HG03095 (cell line): Measurements from ENCODE around the gene ANO6.
"Not testable (repeated sequence)": the region's sequence is repeated elsewhere in the genome, so short reads cannot be mapped to it uniquely, and the experiment has no call there.

Experiments
- ATAC-seq: cut with Tn5 transposase; IDR thresholded peaks from one replicate; pipeline ENCODE4 v1.9.1; 2021; ENCODE audit warnings: moderate library complexity; ENCODE audit not compliant: unreplicated experiment

Gene ANO6

GRCh38 chr12:45304514-45305178, 88.8 kb downstream of the ANO6 start:
- ATAC-seq = no peak

DNA sequence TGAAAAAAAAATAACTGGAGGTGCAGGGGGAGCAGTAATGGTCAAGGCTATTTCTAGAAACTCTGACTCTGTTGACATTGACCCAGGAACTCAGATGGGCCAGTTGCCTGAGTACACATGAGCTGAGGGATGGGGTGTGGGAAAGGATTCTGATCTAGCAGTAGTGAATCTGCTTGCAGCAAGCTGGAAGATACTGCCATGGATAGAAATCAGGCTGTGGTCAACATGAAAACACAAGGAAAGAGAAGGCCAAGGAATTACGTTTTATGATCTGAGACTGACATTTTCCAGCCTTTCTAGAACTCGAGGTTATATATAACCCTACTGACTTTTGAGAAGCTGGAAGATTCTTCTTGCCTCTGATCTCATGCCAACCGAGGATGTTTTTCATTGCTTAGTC, 90.0 kb downstream of the ANO6 start:
- ATAC-seq = no peak

- ATAC-seq = no peak
These were observed 94.1 kb downstream of the ANO6 start for GRCh38 chr12:45309836-45310626.

- no peak for ATAC-seq
These were observed 94.7 kb downstream of the ANO6 start for GRCh38 chr12:45310627-45310968.

DNA sequence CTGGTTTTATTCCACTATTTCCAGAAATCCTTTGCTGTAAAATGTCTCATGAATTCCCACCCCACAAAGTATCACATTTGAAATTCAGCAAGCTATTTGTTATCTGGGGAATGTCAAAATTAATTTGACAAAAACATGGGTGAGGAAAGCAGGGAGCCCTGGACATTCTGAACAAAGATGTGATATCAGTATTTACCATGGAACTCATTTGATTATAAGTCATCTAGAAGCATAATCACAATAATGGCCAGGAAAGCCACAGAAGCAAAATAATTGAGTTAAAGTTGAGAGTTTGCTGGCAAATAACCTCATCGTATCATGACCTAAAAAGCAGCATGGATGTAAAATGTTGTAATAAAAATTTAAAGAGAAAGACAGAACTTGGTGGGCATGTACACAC, 96.1 kb downstream of the ANO6 start:
- no peak for ATAC-seq

- no peak for ATAC-seq
These were observed 98.9 kb downstream of the ANO6 start for GRCh38 chr12:45314770-45315169.

DNA sequence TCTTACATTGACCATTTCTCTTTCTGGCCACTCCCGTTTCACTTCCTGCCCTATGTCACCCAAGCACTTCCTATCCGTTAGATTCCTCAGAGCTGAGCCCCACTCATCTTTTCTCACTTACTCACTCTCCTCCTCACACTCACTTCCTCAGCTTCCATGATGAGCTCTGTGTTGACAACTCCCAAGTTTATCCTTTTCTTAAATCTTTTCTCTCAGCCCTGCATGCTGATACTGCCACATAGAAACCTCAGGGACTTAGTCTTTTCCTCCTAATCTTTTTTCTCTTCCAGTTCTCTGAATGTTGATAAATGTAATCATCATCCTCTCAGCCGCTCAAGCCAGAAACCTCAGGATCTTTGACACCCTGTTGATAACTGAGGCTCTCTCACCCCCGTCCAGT, 99.6 kb downstream of the ANO6 start:
- no peak for ATAC-seq

- not testable (repeated sequence) for ATAC-seq
These were observed 101.4 kb downstream of the ANO6 start for GRCh38 chr12:45317261-45317660.

DNA sequence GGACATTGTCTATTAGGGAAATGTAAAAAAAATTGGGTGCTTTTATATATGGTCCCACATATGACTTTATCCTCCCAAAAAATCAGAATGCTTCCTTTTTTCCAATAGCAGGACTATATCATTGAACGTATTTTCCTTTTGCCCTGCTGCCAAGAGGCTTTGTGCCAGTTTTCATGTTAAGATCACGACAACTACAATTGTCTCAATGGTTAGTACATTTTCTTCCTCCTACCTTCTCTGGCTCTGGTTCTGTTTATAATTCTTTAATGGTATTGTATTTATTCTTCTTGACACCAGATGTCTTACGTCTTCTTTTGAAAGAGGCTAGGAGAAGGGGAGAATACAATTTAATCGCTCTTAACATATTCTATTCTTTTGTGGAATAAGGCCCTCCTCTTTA, 106.9 kb downstream of the ANO6 start:
- ATAC-seq = no peak

GRCh38 chr12:45324391-45324790, 108.5 kb downstream of the ANO6 start:
- no peak for ATAC-seq

DNA sequence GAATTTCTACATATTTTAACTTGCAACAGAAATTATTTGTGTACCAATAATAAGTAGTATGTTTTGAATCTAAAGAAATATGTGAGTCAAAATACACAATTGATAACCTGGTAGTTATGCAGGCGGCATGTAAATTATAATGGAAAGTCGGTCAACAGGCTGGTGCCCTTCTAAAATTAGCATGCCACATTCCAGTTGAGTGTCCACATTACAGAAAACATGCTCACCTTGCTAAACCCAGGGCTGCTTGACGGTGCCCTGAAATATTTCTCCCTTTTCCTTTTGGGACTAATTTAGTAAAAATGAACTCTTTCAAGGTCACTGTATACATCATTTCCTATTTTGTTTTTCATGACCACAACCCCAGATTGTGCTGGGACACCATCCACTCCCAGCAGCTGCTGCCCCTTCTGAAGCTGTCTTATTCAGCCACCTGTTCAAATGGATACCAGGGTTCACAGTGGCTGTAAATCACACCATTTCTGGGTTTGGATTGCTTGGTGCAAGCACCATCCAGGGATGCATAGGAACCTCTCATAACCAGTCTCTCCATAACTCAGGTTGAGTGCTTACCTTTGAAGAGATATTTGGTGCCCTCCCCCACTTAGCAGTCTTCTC, 110.6 kb downstream of the ANO6 start:
- ATAC-seq = no peak

- no peak for ATAC-seq
These were observed 112.0 kb downstream of the ANO6 start for GRCh38 chr12:45327823-45328383.

DNA sequence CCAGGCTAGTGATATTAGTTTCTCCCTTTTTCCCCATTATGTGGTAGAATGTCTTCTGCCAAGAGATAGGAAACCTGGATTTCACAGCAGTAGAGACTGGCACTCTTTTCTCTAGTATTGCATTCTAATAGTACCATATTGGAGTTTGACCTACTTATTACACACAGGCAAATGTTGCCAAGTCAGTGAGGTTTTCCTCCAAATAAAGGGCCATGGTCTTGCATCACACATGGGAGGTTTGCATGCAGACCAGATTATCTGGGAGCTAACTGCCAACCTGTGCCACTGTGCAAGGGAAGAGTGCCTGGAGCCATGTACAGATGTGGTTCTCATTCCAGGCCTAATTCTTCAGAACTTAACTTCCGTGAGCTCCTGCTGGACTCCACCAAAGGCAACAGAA, 113.3 kb downstream of the ANO6 start:
- no peak for ATAC-seq

DNA sequence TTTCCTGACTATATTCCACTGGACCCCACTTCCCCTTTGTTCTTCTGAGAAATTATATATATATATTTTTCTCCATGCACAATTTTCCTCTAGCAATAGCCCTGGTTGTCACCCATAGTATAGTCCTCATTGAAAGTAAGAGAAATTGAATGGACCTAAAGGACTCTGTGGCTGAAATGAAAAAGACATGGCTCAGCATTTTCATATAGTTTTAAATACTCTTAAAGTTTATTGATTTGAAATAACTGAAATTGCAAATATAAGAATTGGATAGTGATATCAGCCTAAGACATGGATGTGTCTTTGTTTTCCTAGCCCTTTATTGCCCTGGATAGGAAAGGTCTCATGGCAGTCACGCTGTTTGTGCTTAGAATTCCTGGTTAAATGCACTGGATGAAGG, 113.8 kb downstream of the ANO6 start:
- ATAC-seq = no peak

GRCh38 chr12:45331552-45331951, 115.7 kb downstream of the ANO6 start:
- ATAC-seq = no peak

DNA sequence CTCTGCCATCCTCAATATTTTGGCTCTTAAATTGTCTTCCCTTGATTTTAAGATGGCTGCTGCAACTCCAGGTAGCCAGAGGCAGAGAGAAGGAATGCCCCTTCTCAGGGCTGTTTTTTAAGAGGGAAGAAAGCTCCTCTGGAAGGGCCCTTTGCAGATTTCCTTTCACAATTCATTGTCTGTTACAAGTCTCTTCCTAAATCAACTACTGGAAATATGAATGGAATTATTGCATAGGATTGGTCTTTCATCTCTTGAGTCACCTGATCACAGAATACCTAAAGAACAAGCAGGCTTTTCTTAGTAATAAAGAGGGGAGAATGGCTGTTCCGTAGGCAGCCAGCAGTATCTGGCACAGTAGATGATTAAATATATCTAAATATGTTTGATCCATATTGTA, 118.5 kb downstream of the ANO6 start:
- ATAC-seq = no peak

- no peak for ATAC-seq
These were observed 120.4 kb downstream of the ANO6 start for GRCh38 chr12:45336331-45336730.

DNA sequence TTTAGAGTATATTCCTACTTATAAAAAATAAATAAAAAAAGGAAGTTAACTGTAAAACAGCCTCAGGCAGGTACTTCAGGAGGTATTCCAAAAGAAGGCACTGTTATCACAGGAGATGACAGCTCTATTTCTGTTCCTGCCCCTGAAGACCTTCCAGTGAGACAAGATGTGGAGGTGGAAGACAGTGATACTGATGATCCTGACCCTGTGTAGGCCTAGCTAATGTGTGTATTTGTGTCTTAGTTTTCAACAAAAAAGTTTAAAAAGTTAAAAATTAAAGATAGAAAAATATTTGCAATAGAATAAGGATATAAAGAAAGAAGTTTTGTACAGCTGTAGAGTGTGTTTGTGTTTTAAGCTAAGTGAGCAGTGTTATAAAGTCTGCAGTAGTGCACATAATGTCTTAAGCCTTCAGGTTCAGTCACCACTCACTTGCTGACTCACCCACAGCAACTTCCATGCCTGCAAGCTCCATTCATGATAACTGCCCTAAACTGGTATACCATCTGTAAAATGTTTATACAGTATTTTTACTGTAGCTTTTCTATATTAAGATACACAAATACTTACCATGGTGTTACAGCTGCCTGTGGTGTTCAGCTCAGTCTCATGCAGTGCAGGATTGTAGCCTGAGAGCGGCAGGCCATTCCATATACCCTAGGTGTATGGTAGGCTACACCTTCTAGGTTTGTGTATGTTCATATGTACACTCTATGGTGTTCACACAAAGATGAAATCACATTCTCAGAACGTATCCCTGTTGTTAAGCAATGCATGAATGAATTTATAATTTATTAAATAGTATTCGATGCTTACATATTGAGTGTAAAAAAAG, 121.1 kb downstream of the ANO6 start:
- no peak for ATAC-seq

GRCh38 chr12:45337835-45338234, 121.9 kb downstream of the ANO6 start:
- ATAC-seq = no peak

- no peak for ATAC-seq
These were observed 122.4 kb downstream of the ANO6 start for GRCh38 chr12:45338272-45338671.

DNA sequence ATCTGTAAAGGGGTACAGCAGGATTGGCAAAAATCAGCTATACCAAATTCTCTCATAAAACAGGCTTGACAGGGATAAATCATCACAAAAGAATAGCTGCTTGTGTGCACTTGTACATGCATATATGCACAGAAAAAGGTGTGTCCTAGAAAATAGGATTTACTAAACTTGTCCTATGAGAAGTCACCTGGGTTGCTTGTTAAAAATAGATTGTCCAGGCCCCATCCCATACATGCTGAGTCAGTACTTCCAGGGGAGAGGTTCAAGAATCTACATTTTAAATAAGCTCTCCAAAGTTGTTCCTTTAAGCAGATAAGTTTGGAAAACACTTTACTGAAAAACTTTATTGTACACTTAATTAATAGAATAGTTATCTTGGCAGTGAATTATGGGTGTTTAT, 123.1 kb downstream of the ANO6 start:
- ATAC-seq = no peak
